Uterus (tissue), 2 donors: ENCODE results near the gene OR9K2.
A peak's percentile ranks its signal among the peaks of the same experiment; 100 is the strongest.

Experiments used
- POLR2A ChIP-seq, 2 donors: fragments of 450-650 bp; IDR thresholded peaks; one replicate each; pipeline ENCODE4 v1.6.1; 2016; ENCODE audit warnings: antibody characterized with exemption in 2 of 2, mild to moderate bottlenecking in 1 of 2, moderate library complexity in 1 of 2
- TF ChIP-seq, protein P1 (sequence below), 4 experiments: fragments of 200-600 bp in 2 of 4; fragments of 450-650 bp in 2 of 4; sonication (generic) in 2 of 4; IDR thresholded peaks; one replicate each; pipeline ENCODE4 v1.5.1; 2016 to 2019; ENCODE audit warnings: antibody characterized with exemption in 4 of 4, mild to moderate bottlenecking in 2 of 4, moderate library complexity in 1 of 4

DNA sequence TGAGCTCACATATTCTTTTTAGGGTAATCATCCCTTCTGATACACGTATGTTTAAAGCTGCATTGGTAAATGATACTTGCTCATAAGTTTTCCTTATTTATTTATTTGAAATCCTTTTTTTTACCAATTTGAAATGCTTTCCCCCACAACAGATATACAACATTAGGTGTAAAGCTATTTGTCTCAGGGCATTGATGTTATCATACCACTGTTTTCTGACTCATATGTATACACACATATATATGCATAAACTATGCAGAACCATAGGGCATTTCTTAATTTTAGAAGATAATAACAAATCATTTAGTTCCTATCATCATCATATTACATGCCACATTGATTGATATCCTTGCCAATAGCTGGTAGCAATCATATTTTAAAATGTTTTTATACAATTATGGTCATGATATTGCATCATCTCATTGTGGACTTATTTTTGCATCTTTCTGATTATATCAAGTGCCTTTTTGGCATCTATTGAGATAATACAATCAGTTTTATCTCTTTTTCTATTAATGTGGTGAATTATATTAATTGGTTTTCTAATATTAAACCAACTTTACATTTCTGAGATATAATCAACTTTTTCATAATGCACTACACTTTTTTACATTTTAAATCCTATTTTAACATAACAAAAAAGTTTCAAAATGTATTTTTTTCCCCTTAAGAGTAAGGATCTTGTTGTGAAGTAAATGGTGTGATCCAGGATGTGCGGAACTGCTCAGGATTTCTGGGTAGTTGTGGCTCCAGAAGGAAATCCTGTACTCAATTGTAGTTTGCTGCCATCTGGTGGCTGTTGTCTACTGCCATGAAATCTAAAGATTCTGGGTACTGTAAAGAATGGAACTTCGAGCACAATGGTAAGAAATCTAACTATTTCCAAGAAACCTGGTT is 16.7 kb downstream of the OR9K2 start:
- TF ChIP-seq, protein P1, sequence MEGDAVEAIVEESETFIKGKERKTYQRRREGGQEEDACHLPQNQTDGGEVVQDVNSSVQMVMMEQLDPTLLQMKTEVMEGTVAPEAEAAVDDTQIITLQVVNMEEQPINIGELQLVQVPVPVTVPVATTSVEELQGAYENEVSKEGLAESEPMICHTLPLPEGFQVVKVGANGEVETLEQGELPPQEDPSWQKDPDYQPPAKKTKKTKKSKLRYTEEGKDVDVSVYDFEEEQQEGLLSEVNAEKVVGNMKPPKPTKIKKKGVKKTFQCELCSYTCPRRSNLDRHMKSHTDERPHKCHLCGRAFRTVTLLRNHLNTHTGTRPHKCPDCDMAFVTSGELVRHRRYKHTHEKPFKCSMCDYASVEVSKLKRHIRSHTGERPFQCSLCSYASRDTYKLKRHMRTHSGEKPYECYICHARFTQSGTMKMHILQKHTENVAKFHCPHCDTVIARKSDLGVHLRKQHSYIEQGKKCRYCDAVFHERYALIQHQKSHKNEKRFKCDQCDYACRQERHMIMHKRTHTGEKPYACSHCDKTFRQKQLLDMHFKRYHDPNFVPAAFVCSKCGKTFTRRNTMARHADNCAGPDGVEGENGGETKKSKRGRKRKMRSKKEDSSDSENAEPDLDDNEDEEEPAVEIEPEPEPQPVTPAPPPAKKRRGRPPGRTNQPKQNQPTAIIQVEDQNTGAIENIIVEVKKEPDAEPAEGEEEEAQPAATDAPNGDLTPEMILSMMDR (IDR thresholded peaks at IDR 0.05): peak; percentile 17 to 42 (median 29)
- no peak for TF ChIP-seq POLR2A (IDR thresholded peaks at IDR 0.05)
